Measurements from ENCODE around the gene GSKIP.

Gene GSKIP

DNA sequence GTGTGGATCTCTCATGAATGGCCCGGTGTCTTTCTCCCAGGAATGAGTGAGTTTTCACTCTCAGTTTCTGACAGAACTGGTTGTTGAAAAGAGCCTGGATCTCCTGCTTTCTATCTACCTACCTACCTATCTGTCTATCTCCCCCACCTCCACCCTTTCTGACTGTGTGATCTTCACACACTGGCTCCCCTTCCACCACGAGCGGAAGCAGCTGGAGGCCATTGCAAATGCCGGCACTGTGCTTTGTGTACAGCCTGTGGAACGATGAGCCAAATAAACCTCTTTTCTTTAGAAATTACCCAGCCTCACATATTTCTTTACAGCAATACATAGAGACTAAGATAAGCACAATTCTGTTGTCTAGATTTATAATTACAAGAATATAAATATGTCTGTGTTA is 7.2 kb downstream of the GSKIP start:
- no peak for DNase-seq (ENCODE audit: low read depth in 1 of 2, low spot score in 1 of 2)

GRCh38 chr14:96373538-96373937 is 10.2 kb downstream of the GSKIP start:
- H3K4me3 ChIP-seq (replicated peaks; ENCODE audit: insufficient read depth, low read length) = no peak overlapping the region
- no peak for DNase-seq (ENCODE audit: low read depth in 1 of 2, low spot score in 1 of 2)
- H3K27me3 ChIP-seq (ENCODE audit: insufficient read depth, poor library complexity, severe bottlenecking) = no peaks in the 10 kb centered on the region
- H3K27ac ChIP-seq (replicated peaks) = no peak overlapping the region
- no peak for TF ChIP-seq SPI1 (IDR thresholded peaks at IDR 0.05; ENCODE audit: borderline replicate concordance, low read depth)
- TF ChIP-seq POLR2AphosphoS5 (IDR thresholded peaks at IDR 0.05; ENCODE audit: low read depth) = no peak
- TF ChIP-seq GABPA (IDR thresholded peaks at IDR 0.05; ENCODE audit: low read depth) = no peak
- no peak for TF ChIP-seq CTCF (IDR thresholded peaks at IDR 0.05; ENCODE audit: insufficient read depth, low read length)
- TF ChIP-seq, protein P1, sequence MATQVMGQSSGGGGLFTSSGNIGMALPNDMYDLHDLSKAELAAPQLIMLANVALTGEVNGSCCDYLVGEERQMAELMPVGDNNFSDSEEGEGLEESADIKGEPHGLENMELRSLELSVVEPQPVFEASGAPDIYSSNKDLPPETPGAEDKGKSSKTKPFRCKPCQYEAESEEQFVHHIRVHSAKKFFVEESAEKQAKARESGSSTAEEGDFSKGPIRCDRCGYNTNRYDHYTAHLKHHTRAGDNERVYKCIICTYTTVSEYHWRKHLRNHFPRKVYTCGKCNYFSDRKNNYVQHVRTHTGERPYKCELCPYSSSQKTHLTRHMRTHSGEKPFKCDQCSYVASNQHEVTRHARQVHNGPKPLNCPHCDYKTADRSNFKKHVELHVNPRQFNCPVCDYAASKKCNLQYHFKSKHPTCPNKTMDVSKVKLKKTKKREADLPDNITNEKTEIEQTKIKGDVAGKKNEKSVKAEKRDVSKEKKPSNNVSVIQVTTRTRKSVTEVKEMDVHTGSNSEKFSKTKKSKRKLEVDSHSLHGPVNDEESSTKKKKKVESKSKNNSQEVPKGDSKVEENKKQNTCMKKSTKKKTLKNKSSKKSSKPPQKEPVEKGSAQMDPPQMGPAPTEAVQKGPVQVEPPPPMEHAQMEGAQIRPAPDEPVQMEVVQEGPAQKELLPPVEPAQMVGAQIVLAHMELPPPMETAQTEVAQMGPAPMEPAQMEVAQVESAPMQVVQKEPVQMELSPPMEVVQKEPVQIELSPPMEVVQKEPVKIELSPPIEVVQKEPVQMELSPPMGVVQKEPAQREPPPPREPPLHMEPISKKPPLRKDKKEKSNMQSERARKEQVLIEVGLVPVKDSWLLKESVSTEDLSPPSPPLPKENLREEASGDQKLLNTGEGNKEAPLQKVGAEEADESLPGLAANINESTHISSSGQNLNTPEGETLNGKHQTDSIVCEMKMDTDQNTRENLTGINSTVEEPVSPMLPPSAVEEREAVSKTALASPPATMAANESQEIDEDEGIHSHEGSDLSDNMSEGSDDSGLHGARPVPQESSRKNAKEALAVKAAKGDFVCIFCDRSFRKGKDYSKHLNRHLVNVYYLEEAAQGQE (IDR thresholded peaks at IDR 0.05; ENCODE audit: insufficient replicate concordance, low read depth) = no peak

More for the DNA sequence above, 7.2 kb downstream of the GSKIP start:
- TF ChIP-seq GABPA (IDR thresholded peaks at IDR 0.05; ENCODE audit: low read depth) = no peak
- no peak for TF ChIP-seq SPI1 (IDR thresholded peaks at IDR 0.05; ENCODE audit: borderline replicate concordance, low read depth)
- TF ChIP-seq POLR2AphosphoS5 (IDR thresholded peaks at IDR 0.05; ENCODE audit: low read depth) = no peak
- TF ChIP-seq CTCF (IDR thresholded peaks at IDR 0.05; ENCODE audit: insufficient read depth, low read length) = no peak
- TF ChIP-seq, protein P1 (IDR thresholded peaks at IDR 0.05; ENCODE audit: insufficient replicate concordance, low read depth) = no peak
- Histone ChIP-seq H3K27ac (replicated peaks) (no peak overlapping the region), H3K4me3 (replicated peaks; ENCODE audit: insufficient read depth, low read length) (no peak overlapping the region), H3K27me3 (ENCODE audit: insufficient read depth, poor library complexity, severe bottlenecking) (no peaks in the 10 kb centered on the region)

GRCh38 chr14:96376093-96376492 is 12.8 kb downstream of the GSKIP start:
- H3K4me3 ChIP-seq (replicated peaks; ENCODE audit: insufficient read depth, low read length) = no peak overlapping the region
- no peak for TF ChIP-seq CTCF (IDR thresholded peaks at IDR 0.05; ENCODE audit: insufficient read depth, low read length)
- no peak for TF ChIP-seq GABPA (IDR thresholded peaks at IDR 0.05; ENCODE audit: low read depth)
- TF ChIP-seq, protein P1 (IDR thresholded peaks at IDR 0.05; ENCODE audit: insufficient replicate concordance, low read depth) = no peak
- TF ChIP-seq SPI1 (IDR thresholded peaks at IDR 0.05; ENCODE audit: borderline replicate concordance, low read depth) = no peak
- TF ChIP-seq POLR2AphosphoS5 (IDR thresholded peaks at IDR 0.05; ENCODE audit: low read depth) = no peak
- no peak overlapping the region for H3K27ac ChIP-seq (replicated peaks)
- H3K27me3 ChIP-seq (ENCODE audit: insufficient read depth, poor library complexity, severe bottlenecking) = no peaks in the 10 kb centered on the region
- no peak for DNase-seq (ENCODE audit: low read depth in 1 of 2, low spot score in 1 of 2)
